CD4-positive, alpha-beta T cell treated with Interferon alpha-2 for 1 hour (primary cell): ENCODE measurements around the gene WASF3.

Source experiments
- DNase-seq, 2 donors: peaks; one replicate each; pipeline ENCODE4 v3.0.0-alpha.2; 2020 to 2022

The WASF3 gene

DNA sequence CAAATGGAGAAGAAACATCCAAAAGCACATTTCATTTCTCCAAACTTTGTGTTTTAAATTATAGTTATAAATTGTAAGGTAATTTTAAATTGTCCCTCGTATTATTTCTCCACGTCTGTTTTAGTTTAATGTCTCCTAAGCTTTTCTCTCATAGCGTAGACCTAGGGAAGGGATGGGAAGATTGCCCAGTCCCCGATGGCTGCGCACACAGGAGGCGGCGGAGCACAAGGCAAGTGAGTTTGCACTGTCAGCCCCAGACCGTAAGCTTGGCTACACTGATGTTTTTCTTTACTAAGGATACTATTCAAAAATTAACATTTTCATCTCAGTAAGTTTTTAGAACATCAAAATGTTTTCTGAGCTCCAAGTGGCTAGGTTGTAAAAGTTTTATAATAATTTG, 130.8 kb downstream of the WASF3 start:
- DNase-seq, result no peak

DNA sequence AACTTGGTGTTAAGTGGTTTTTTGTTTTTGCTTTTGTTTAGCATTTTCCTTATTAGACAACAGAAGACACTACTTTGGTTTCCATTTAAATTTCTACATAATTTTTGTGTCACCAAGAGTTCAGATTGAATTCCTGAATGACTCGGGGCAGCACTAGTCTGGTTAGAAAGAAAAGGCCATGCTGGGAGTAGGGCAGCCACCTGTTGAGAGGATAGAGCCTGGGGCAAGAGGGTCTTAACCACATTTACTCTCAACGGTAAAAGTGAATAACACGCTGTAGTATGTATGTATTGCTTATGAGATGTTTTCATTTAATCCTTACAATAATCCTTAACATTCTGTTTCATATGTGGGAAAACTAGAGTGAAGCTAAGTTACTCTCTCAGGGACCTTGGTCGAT, 131.5 kb downstream of the WASF3 start:
- DNase-seq, result no peak

DNA sequence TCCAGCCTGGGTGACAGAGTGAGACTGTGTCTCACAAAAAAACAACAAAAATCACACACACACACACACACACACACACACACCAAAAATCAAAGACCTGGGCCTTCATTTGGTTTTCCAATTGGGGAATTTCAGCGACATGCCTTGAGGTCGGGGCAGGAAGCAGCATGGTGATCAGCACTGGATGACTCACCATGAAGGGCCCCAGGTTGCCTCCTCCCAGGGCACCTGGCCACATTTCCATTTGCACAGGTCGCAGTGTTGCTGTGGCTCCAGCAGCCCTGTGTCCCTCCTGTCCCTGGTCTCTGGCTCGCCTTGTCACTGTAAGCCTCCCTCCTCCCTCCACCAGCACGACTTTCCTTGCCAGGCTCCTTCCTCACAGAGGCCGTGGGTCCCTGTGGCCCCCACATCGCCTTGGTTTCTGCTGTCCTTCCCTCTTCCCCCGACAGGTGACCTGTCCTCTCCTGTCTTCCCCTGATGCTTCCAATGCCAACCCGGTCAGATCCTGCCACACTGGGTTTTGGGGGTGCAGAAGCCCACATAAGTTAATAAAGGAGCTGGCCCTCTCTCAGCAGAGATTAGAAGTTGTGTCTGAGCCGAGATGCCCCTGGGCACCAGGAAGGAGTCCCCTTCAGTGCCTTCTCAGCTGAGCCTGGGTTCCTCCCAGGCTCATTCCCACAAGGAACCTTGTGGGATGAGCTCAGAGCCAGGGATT, 136.4 kb downstream of the WASF3 start:
- no peak for DNase-seq

DNA sequence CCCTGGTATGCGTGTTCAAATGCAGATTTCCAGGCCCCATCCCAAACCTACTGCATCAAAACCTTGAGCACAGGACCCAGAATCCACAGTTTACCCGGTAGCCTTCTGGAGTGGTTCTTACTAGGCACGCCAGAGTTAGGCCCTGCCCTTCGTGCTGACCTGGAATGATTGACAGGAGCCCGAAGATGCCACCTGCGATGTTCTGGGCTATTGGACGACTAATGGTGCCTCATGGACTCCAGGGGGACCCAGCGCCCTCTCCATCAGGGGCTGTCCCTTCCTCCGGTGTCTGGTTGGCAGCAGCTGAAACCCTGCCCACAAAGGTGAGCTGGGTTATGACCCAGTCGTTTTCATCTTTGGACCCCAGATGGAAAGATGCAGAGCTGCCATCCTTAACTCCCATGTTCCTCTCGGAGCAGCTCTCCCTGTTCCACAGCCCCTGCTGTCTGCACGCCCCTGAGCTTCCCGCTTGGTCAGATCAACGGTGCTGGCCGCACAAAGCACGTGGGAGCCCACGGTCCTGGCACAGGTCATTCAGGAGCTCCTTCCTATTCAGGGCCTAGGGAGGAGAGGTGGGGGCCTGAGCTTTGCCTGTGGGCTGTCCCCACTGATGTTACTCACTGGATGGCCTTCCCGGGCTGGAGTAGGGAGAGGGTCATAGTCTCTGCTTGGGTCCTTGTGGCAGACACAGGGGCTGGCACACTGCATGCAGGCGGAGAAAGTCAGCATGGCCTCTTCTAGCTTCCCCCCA, 137.3 kb downstream of the WASF3 start:
- DNase-seq, result no peak

DNA sequence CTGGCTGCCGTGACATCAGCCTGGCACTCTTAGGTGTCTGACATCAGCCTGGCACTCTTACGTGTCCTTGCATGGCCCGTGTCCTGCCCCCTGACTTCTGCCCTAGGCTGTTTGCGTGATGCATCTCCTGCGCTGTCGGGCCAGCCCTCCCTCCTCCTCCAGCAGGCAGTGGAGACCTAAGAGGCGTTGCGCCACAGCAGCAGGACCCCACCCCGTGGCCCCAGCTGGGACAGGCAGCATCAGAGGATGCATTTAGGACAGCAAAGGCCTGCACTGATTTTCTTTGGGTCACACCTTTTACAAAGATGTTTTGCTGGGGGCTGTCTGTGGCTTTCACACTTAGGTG, 137.8 kb downstream of the WASF3 start:
- DNase-seq, result no peak

DNA sequence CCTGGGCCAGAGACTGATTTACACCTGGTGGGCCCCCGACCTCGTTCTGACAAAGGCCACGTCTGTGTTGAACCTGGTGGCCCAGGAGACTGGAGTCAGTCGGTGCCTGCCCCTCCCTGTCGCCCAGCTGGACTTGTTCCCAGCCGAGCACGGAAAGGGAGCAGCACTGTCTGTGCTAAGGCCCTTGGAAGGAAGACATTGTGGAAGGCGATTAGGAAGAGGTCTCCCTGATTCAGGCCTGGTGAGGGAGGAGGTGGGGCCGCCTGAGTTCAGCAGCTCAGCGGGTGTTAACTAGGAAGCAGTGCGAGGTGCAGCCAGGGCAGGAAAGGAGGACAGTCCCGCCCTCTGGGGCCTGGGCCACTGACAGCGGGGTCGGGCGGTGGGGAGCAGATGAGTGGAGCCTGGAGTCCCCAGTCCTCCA, 138.4 kb downstream of the WASF3 start:
- DNase-seq, result no peak

DNA sequence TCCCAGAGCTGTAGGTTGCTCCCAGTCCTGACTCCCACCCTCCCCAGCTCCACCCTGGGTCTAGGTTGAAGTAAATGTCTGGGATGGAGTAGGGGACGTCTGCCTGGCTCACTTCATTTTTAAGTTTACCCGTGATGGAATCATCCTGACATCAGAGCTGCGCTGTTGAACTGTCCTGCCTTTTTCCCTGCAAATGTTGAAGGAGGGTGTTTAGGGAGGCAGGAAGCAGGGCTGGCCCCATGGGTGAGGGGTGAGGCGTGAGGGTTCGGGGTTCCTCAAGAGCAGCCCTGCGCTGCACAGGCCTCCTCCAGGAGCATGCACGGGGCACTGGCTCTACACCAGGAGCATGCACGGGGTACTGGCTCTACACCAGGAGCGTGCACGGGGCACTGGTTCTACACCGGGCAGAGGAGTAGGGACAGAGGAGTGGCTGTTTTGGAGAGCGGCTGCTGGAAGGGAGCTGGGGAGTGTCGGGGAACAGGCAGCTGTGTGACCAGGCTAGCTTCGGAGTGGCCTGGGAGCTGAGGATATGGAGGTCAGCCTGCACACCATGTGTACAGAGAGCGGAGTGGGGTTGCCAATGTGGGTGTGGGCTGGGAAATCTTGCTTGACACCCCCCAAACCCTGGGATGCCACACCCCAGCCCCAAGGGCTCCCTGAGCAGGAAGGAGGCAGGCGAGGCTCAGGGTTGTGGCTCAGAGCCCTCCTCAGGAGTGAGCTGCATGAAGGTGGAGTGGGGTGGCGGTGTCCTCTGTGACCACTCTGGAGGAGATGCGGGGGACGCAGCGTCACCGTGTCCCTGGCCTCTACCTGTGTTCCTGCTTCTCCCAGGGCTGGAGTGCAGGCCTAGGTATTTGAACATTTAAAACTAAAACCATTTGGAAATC, 139.8 kb downstream of the WASF3 start:
- DNase-seq, result no peak

DNA sequence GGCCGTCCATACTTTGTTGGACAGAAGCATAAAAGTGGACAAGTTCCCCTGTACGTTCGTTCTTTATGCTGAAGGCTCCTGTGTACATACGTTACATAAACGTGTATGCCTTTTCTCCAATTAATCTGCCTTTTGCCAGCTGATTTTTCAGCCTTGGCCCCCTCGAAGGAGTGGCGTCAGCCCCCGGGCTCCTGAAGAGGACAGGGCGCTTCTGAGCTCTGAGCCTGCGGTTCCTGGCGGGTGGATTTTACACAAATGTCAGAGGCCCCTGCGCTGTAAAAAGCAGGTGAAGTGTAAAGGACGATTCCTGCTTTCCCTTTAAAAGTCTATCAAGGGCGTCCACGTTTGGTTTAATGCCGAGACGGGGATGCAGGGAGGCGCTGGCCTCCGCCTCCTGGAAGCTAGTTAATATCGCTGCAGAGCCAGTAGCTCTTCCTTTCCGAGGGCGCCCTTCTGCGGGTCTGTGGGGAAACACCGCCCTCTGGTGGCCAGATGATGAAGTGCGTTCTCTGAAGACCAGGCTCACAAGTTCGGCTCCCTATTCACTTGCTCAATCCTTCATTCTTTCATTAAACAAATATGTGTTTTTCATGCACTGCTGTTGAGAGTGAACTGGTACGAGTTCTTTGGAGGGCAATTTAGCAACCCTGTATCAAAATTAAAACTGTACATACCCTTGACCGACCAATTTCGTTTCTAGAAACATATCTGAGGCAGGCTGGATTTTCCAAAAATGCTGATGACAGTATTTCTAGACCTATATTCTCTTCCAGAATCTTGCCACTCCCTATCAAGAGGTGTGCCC, 141.1 kb downstream of the WASF3 start:
- peak; percentile 65 to 79 for DNase-seq

DNA sequence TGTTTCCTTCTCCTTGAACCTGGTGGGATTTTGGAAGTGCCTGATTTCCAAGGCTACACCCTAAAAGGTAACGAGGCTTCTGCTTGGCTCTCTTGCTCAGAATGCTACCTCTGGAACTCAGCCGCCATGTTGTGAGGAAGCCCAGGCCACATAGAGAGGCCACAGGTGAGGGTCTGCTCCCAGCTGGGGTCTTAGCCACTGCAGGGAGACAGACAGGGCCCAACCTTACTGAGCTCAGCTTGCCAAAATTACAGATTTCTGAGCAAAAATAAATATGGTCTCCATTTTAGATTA, 141.7 kb downstream of the WASF3 start:
- DNase-seq, result no peak

DNA sequence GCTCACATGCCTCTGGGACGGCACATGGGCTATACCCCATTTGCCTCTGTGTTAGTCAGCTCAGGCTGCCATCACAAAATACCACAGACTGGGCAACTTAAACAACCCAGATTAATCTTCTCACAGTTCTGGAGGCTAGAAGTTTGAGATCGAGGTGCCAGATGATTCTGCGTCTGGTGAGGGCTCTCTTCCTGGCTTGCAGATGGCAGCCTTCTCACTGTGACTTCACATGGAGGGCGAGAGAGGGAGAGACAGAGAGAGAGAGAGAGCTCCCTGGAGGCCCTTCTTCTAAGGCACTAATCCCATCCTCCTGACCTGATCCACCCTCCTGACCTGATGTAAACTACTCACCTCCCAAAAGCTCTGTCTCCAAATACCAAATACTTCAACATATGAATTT, 148.1 kb downstream of the WASF3 start:
- no peak for DNase-seq

DNA sequence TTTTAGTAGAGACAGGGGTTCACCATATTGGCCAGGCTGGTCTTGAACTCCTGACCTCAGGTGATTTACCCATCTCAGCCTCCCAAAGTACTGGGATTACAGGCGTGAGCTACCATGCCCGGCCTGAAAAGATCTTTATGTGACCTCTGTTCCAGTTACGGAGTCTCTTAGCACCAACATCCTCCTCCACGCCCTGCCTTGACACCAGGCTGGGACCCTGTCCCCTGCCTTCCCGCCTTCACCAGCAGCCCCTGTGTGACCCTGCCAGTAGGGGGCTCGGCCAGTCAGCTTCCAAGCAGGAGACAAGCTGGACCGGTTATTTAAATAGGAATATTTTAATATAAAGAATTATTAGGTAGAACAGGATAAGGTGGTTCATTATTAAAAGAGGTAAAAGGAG, 148.9 kb downstream of the WASF3 start:
- DNase-seq, result no peak

DNA sequence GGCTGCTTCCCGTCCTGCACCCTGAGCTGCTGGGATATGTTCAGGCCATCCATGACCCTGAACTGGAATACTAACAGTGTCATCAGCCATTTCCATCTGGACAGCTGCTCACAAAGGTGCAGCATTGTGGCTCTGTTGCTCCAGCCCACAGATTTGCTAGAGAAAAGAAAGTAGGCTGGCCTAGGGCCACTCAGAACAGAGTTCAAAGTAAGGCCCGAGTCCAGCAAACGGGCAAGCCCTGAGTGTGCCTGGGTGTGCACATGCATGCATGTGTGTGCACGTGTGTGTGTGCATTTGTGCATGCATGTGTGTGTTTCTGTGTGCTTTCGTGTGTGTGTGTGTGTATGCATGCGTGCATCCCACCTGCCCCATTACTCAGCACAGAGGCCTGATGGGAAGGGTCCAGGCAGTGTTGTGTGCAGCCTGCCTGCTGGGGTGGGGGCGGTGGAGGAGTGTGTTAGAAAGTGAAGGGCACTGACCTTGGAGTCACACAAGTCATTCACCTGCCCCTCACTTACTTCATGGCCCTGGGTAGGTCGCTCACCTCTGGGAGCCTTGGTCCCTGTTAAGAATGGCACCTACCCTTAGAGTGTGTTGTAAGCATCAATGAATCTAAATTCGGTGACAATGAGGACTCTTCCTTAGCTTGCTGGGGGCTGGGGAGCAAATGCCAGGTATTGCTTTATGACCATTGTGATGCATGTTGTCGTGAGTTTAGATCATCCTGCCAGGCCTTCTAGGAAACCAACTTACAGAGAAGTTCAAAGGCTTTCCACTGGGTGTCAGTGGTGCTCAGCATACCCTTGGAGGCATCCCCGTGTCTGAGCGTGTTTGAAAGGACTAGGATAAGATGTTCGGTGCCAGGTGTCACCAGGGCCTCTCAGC, 149.9 kb downstream of the WASF3 start:
- DNase-seq, result peak; percentile 14 to 61

DNA sequence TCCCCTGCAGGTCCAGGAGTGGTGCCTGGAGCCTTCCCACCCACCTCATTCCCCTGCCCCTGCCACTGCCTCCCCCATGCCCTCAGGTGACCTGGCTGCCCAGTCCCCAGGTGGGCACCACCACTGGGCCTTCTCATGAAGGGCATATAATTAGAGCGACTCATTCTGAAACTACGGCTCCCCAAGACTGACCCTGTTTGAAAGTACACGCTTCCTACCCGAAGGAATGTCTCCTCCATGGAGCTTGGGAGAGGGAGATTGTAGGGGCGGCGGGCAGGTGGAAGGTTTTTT, 150.5 kb downstream of the WASF3 start:
- DNase-seq, result no peak

DNA sequence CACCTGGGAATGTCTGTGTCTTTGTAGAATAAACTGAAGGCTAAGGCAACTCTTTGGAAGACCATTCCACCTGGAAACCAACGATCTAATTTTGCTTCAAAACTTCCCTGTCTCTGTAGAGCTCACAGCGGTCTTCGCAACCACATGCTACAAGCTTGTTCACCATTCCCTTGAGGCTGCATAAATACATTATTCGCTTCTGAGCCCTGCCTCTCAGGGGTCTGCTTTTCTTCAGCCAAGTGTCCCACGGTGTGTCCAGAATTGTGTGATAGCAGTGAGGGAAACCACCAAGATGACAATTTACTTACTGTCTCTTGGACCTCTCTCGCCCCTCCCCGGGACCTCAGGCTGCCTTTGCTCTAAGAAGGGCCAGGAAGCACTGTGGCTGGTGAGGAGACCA, 152.0 kb downstream of the WASF3 start:
- DNase-seq, result no peak

DNA sequence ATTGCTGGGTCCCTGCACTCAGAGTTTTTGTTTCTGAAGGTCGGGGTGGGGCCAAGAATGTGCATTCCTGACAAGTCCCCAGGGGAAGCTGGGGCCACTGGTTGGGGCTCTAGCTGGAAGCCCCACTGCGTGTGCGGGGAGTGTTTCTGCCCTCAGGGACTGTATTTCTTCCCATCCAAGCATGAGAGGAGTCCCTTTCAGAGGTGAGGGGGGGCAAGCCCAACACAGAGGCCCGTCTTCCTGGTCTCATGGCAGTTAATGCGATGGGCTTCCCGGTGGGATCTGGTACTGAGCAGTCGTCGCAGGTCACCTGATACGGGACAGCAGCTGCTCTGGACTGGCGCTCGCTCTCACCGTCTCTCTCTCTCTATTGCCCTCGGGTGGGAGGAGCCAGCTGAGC, 152.7 kb downstream of the WASF3 start:
- no peak for DNase-seq

DNA sequence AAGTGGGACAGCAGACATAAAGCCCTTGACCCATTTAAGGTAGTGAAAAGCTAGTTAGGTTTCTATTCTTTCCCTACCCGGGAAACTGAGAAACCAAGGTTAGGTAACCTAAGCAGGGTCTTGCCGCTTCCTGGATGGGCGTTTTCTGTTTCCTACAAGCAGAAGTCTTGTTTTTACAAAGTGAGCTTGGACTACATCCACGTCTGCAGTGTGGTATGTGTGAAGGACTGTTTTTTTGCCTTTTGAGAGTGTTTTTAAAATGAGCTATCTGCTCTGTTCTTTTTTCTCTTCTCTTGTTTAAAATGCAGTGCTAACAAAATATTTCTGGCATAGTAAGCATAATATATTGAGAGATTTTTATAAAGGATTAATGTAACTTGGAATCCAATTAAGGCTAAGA, 153.7 kb downstream of the WASF3 start:
- DNase-seq, result no peak

DNA sequence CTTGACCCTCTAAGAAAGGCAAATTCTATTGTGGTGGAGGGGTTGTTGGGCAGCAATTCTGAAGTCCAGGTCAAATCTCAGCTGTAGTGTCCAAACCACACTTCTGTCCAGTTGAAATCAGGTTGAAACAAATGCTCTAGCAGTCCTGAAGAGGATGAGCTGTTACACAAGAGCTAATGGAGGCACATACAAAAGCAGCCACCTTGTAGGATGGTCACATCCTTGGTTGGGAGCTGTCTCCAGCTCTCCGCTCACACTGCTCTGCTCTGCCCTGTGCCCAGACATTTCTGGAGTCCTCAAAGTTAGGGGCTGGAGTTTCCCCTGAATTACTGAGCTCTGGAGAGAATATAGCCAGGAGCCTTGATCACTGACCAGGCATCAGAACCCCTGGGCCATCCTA, 155.9 kb downstream of the WASF3 start:
- no peak for DNase-seq

DNA sequence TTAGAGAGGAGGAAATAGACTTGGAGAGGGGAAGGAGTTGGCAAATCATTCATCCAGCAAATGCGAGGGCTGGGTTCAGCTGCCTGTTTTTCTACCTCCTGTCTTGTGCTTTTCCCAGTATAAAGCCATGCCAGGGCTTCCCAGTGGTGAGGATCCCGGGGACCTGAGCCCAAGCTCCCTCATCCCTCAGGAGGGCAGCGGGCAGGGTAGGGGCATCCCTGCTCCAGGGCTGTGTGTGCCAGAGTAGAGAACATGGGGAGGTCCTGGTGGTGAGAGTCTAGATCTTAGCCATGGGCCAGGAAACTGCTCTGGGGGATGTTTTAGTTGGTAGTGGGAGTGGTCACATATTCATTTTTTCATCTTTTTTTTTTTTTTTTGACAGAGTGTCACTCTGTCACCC, 159.5 kb downstream of the WASF3 start:
- no peak for DNase-seq

DNA sequence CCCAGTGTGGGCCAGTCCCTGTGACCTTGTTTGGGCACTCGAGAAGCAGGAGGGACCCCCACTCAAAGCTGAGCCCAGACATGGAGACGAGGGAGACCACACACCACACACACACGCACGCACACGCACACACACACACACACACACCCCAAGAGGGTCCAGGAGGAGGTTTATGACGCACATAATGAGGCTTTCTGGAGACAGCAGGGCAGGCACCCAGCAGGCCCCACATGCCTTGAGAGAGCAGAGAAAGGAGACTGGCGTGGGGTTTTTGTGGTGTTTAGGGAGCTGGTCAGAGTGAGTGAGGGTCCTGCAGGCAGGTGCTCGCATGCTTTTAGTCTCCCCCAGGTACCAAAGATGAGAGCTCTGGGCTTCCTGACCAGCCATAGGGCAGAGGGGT, 160.7 kb downstream of the WASF3 start:
- DNase-seq, result no peak

DNA sequence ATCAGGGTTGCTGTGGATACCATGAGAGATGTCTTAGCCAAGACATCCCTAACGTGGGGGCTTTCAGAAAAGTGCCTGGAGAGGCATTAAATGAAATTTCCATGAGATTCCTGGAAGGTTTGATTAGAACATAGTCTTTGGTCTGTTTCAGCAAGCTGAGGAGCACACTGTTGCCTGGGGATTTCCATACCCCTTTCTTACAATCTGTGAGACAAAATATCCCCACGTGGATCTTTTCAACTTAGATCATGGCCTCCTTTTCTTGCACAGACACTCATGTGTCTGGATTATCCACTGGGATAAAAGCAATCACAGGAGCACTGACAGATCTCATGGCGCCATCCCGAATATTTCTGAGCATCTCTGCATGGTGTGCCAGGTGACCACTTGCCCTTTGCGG, 161.4 kb downstream of the WASF3 start:
- DNase-seq, result no peak

DNA sequence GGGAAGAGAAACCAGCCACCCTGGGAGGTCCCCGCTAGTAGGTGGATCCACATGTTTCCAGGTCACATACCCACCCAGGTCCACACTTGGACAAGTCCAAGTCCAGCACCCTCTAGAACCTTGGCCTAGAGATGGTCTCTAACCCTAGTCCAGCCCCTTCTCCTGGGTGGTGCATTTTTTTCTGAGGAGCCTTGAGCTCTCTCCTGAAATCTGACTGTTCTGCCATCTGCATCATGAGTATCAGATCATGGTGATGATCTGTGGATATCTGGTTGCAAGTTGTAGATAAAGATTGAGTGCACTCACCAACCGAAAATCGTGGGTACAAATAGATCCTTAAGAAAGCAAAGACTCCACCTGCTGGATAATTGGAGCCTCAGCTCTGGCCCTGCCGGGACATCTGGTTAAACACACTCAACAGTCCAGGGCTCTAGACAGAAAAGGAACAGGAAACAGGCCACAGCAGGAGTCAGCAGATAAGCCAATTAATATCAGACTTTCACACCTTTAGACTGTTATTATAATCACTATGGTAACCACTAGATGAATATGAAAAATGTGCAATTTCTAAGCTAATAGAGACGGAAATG, 162.0 kb downstream of the WASF3 start:
- peak in 1 of 2 donors; percentile 16 for DNase-seq
